A549 (cell line): ENCODE measurements around the gene SEMG1. TPM values are rescaled to one million over a fixed set of nuclear protein-coding genes. Genes with fewer than 3 reads are reported as not detected.
A peak's percentile ranks its signal among the peaks of the same experiment; 100 is the strongest.

Experiments
- ATAC-seq, 2 experiments: fragments of 200-7000 bp in 1 of 2; fragments of >200 bp in 1 of 2; cut with Nextera tagmentation in 1 of 2; cut with Tn5 transposase in 1 of 2; 3 replicates each; pipeline versions ENCODE4 v1.8.0 to v1.9.1; 2018 to 2020; ENCODE audit warnings: mild to moderate bottlenecking in 1 of 2, moderate library complexity in 1 of 2
- CTCF ChIA-PET: fragments of 300-600 bp; sonication (Branson Sonifier 250); formaldehyde crosslinking; extraction: SDS; loops from one replicate; lab custom pipeline; 2021; ENCODE audit warnings: antibody characterized with exemption, inconsistent platforms; lab: Yijun Ruan, JAX
- POLR2A ChIA-PET: fragments of 350-600 bp; formaldehyde crosslinking; extraction: SDS; loops from one replicate; lab custom pipeline; 2021; ENCODE audit warnings: antibody characterized with exemption, inconsistent platforms; lab: Yijun Ruan, JAX
- DNase-seq, 2 experiments: peaks; one replicate each; pipeline versions ENCODE4 v3.0.0 to v3.0.0-alpha.2; 2011 to 2016; ENCODE audit warnings: low read depth in 1 of 2, low spot score in 1 of 2
- FAIRE-seq: peaks from 2 replicates; lab custom pipeline; 2011; peaks lifted over from hg19 to GRCh38; lab: Jason Lieb, UNC
- H3K27ac ChIP-seq, 2 experiments: fragments of >200 bp; sonication (Bioruptor Twin); formaldehyde crosslinking; 3 replicates each; pipeline ENCODE4 v1.5.1; 2016 to 2017
- H3K4me1 ChIP-seq: fragments of >200 bp; sonication (Bioruptor Twin); formaldehyde crosslinking; 3 replicates; pipeline ENCODE4 v1.6.1; 2016
- H3K4me2 ChIP-seq: fragments of >200 bp; sonication (Bioruptor Twin); formaldehyde crosslinking; 3 replicates; pipeline ENCODE4 v1.6.1; 2016
- H3K4me3 ChIP-seq: fragments of >200 bp; sonication (Bioruptor Twin); formaldehyde crosslinking; 3 replicates; pipeline ENCODE4 v1.5.1; 2016
- H3K9me3 ChIP-seq: fragments of >200 bp; sonication (Bioruptor Twin); formaldehyde crosslinking; 3 replicates; pipeline ENCODE4 v1.6.1; 2016
- CBX8 ChIP-seq: fragments of 200-600 bp; sonication (generic); IDR thresholded peaks from 2 replicates; pipeline ENCODE4 v1.6.1; 2016
- CTCF ChIP-seq: fragments of >200 bp; sonication (Bioruptor Twin); formaldehyde crosslinking; IDR thresholded peaks from 3 replicates; pipeline ENCODE4 v1.5.1; 2016
- ESRRA ChIP-seq: fragments of 150-350 bp; IDR thresholded peaks from 2 replicates; pipeline ENCODE4 v1.6.1; 2014; ENCODE audit warnings: mild to moderate bottlenecking, low read length, borderline replicate concordance
- HES2 ChIP-seq: fragments of >200 bp; sonication (Bioruptor Twin); formaldehyde crosslinking; IDR thresholded peaks from 2 replicates; pipeline ENCODE4 v1.6.1; 2016
- HOXA7 ChIP-seq: fragments of 250-450 bp; sonication (Bioruptor Pico); IDR thresholded peaks from 2 replicates; pipeline ENCODE4 v1.5.0; 2020; ENCODE audit warnings: mild to moderate bottlenecking, moderate library complexity
- JUNB ChIP-seq: fragments of >200 bp; sonication (Bioruptor Twin); formaldehyde crosslinking; IDR thresholded peaks from 2 replicates; pipeline ENCODE4 v1.6.1; 2016
- KDM5A ChIP-seq: fragments of 200-600 bp; sonication (generic); IDR thresholded peaks from 2 replicates; pipeline ENCODE4 v1.6.1; 2016; ENCODE audit warnings: antibody characterized with exemption, mild to moderate bottlenecking
- MAFK ChIP-seq: fragments of 450-650 bp; IDR thresholded peaks from 2 replicates; pipeline ENCODE4 v1.6.1; 2014; ENCODE audit not compliant: partially characterized antibody
- PBX3 ChIP-seq: IDR thresholded peaks from 2 replicates; pipeline ENCODE4 v1.6.1; 2012
- RAD21 ChIP-seq, 2 experiments: fragments of >200 bp in 1 of 2; sonication (Bioruptor Twin) in 1 of 2; formaldehyde crosslinking in 1 of 2; IDR thresholded peaks in 1 of 2; conservative IDR thresholded peaks in 1 of 2; 2 replicates in 1 of 2; 3 replicates in 1 of 2; pipeline ENCODE4 v1.6.1; 2012 to 2018; ENCODE audit warnings: inconsistent platforms in 1 of 2
- RARB ChIP-seq: fragments of 250-450 bp; sonication (Bioruptor Pico); IDR thresholded peaks from 2 replicates; pipeline ENCODE4 v1.8.0; 2021; ENCODE audit warnings: mild to moderate bottlenecking, moderate library complexity
- REST ChIP-seq: fragments of 200-600 bp; sonication (generic); IDR thresholded peaks from 2 replicates; pipeline ENCODE4 v1.6.1; 2016; ENCODE audit warnings: antibody characterized with exemption, mild to moderate bottlenecking, moderate library complexity
- SMC3 ChIP-seq: fragments of >200 bp; sonication (Bioruptor Twin); formaldehyde crosslinking; IDR thresholded peaks from 3 replicates; pipeline ENCODE4 v1.6.1; 2018; ENCODE audit warnings: inconsistent platforms
- SREBF2 ChIP-seq: fragments of 450-650 bp; IDR thresholded peaks from 2 replicates; pipeline ENCODE4 v1.6.1; 2014; ENCODE audit warnings: mild to moderate bottlenecking, moderate library complexity
- TP53 ChIP-seq: fragments of 250-450 bp; sonication (Bioruptor Pico); IDR thresholded peaks from 2 replicates; pipeline ENCODE4 v1.5.0; 2021; ENCODE audit warnings: mild to moderate bottlenecking, moderate library complexity
- ZSCAN20 ChIP-seq: fragments of 250-450 bp; sonication (Bioruptor Pico); IDR thresholded peaks from 2 replicates; pipeline ENCODE4 v1.8.0; 2022; ENCODE audit warnings: mild to moderate bottlenecking, moderate library complexity
- WGBS: methylation state at CpG from one replicate; pipeline ENCODE4 v1.1.6; 2017; ENCODE audit errors: missing lambda C conversion rate; 5-methylcytosine and 5-hydroxymethylcytosine counted together
- polyA plus RNA-seq, 4 experiments: library from polyadenylated mRNA; depleted of rRNA in 3 of 4; stranded (reverse); fragments of >200 nt; fragmentation: RNase III in 1 of 4; extraction: RNeasy Plus Mini Kit Qiagen cat#74134 plus additional on column Dnase treatment in 1 of 4; gene quantifications; 2 replicates in 3 of 4; 3 replicates in 1 of 4; pipeline ENCODE4 v1.2.3, GENCODE V29; 2011 to 2017

The SEMG1 gene
- polyA plus RNA-seq, 2 of the 4 experiments (the other 2 are of a cell fraction) = not detected

GRCh38 chr20:45211569-45212474 lies 5.0 kb downstream of the SEMG1 start (continued):
- TF ChIP-seq REST (no peak), TP53 (no peak), JUNB (no peak), KDM5A (no peak), SMC3 (no peak), SREBF2 (no peak)

- ChIA-PET CTCF (no interaction called here), POLR2A (no interaction called here)
- no peaks in the 10 kb centered on the region for H3K4me1 ChIP-seq
- no peak overlapping the region for H3K4me2 ChIP-seq
- ATAC-seq = no peak
- no peak for FAIRE-seq
- DNase-seq = no peak
- no peak overlapping the region for H3K4me3 ChIP-seq
- no peaks in the 10 kb centered on the region for H3K9me3 ChIP-seq
- no peak overlapping the region for H3K27ac ChIP-seq
- TF ChIP-seq RARB (CRISPR knock-in tag) (no peak), MAFK (peak; percentile 79)
- TF ChIP-seq, all 56 proteins: peak for 1
- 16% methylated on average over 3 of the region's 3 CpGs for WGBS
Observed at GRCh38 chr20:45212836-45213235, 6.0 kb downstream of the SEMG1 start.

GRCh38 chr20:45218124-45218523 lies 11.3 kb downstream of the SEMG1 start:
- ATAC-seq (no peak; a peak in 1 of 6 replicates), FAIRE-seq (no peak), DNase-seq (no peak)
- Histone ChIP-seq H3K9me3 (no peaks in the 10 kb centered on the region; the same call in 2 of the 3 replicates), H3K4me1 (no peaks in the 10 kb centered on the region), H3K4me2 (no peak overlapping the region), H3K27ac (no peak overlapping the region), H3K4me3 (no peak overlapping the region)
- ChIA-PET CTCF (interaction anchor here (1.2 kb wide), 1 partner anchor 73 kb away, joined by 4 read pairs; no protein-coding TSS in a partner anchor), POLR2A (no interaction called here)
- no peak for TF ChIP-seq RAD21 (conservative IDR thresholded peaks at IDR 0.05 in 1 of 2, IDR thresholded peaks at IDR 0.05 in 1 of 2)
- TF ChIP-seq PBX3 = no peak
- no peak for TF ChIP-seq ESRRA
- no peak for TF ChIP-seq CBX8
- TF ChIP-seq HES2 = no peak
- TF ChIP-seq MAFK = no peak
- TF ChIP-seq CTCF = no peak
- TF ChIP-seq HOXA7 (CRISPR knock-in tag) = no peak
- TF ChIP-seq ZSCAN20 (CRISPR knock-in tag) = no peak
- WGBS = 8% methylated on average over 4 of the region's 4 CpGs
